Astrocyte (in vitro differentiated cells and primary cell): ENCODE results near the gene PPL.

Source experiments
- CTCF ChIP-seq: IDR thresholded peaks from 2 replicates; pipeline ENCODE4 v1.5.1; 2011; ENCODE audit warnings: low read depth, mild to moderate bottlenecking, inconsistent platforms, low read length, moderate library complexity; ENCODE audit not compliant: insufficient read depth
- EZH2 ChIP-seq: IDR thresholded peaks from 2 replicates; pipeline ENCODE4 v1.6.1; 2012; ENCODE audit warnings: mild to moderate bottlenecking, low read length, inconsistent platforms; ENCODE audit not compliant: insufficient read depth

GRCh38 chr16:4884209-4884608 is 52.7 kb downstream of the PPL start:
- TF ChIP-seq CTCF (no peak), EZH2 (no peak)
